Stimulated activated CD4-positive, alpha-beta T cell treated with anti-CD3 and anti-CD28 coated beads, Interleukin-1b, Interleukin-23, amount 100 ng/mL, for 4 hours (primary cell): ENCODE data around the gene PDYN.

Experiments
- DNase-seq, 2 donors: peaks; one replicate each; pipeline ENCODE4 v3.0.0-alpha.2; 2020; ENCODE audit warnings: low read depth in 2 of 2

The PDYN gene

GRCh38 chr20:1951436-1952115, 42.3 kb downstream of the PDYN start:
- no peak for DNase-seq

- DNase-seq: no peak
These were observed 43.0 kb downstream of the PDYN start for GRCh38 chr20:1950836-1951235.

- no peak for DNase-seq
These were observed 44.3 kb downstream of the PDYN start for GRCh38 chr20:1949347-1950100.

- no peak for DNase-seq
These were observed 46.4 kb downstream of the PDYN start for GRCh38 chr20:1947535-1947846.

GRCh38 chr20:1946762-1947534, 46.9 kb downstream of the PDYN start:
- DNase-seq: no peak

- no peak for DNase-seq
These were observed 47.5 kb downstream of the PDYN start for GRCh38 chr20:1946442-1946761.

- DNase-seq: no peak
These were observed 48.2 kb downstream of the PDYN start for GRCh38 chr20:1945660-1946059.

GRCh38 chr20:1945134-1945618, 48.7 kb downstream of the PDYN start:
- no peak for DNase-seq

GRCh38 chr20:1944345-1945091, 49.3 kb downstream of the PDYN start:
- DNase-seq: no peak

GRCh38 chr20:1943275-1944002, 50.4 kb downstream of the PDYN start:
- DNase-seq: no peak

- DNase-seq: no peak
These were observed 51.2 kb downstream of the PDYN start for GRCh38 chr20:1942486-1943274.

- DNase-seq: no peak
These were observed 51.8 kb downstream of the PDYN start for GRCh38 chr20:1942061-1942460.

- no peak for DNase-seq
These were observed 52.6 kb downstream of the PDYN start for GRCh38 chr20:1941226-1941625.

- no peak for DNase-seq
These were observed 53.3 kb downstream of the PDYN start for GRCh38 chr20:1940581-1940980.

- DNase-seq: no peak
These were observed 54.6 kb downstream of the PDYN start for GRCh38 chr20:1939270-1939595.

GRCh38 chr20:1938464-1939269, 55.2 kb downstream of the PDYN start:
- no peak for DNase-seq

- DNase-seq: no peak
These were observed 56.4 kb downstream of the PDYN start for GRCh38 chr20:1937316-1937976.

- no peak for DNase-seq
These were observed 58.0 kb downstream of the PDYN start for GRCh38 chr20:1935696-1936366.
